HG03039 (cell line): ENCODE measurements around the gene RCC1.
"Not testable (repeated sequence)": the region's sequence is repeated elsewhere in the genome, so short reads cannot be mapped to it uniquely, and the experiment has no call there.

Experiments
- ATAC-seq: cut with Tn5 transposase; IDR thresholded peaks from one replicate; pipeline ENCODE4 v1.9.1; 2021; ENCODE audit warnings: mild to moderate bottlenecking, moderate library complexity; ENCODE audit not compliant: unreplicated experiment

Gene RCC1

DNA sequence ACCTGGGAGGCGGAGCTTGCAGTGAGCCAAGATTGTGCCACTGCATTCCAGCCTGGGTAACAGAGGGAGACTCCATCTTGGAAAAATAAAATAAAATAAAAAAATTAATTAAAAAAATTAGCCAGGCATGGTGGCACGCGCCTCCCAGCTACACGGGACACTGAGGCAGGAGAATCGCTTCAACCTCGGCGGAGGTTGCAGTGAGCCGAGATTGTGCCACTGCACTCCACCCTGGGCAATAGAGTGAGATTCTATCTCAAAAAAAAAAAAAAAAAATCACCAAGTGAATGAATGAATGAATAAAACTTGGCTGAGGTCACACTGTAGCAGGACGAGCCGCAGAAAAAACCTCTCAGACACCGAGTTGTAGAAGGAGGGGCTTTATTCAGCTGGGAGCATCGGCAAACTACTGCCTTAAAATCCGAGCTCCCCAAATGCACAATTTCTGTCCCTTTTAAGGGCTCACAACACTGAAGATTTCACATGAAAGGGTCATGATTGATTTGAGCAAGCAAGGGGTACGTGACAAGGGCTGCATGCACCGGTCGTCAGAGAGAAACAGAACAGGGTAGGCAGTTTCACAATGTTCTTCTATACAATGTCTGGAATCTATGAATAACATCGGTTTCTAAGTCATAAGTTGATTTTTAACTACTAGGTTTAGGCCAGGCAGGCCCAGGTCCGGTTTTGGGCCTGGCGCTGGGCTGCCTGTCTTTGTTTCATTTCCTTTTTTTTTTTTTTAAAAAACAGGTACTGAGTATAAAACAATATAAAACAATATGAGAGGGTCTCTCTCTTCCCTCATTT is 80.9 kb downstream of the RCC1 start:
- not testable (repeated sequence) for ATAC-seq
